ENCODE data around the gene ZNF275. TPM values are rescaled to one million over a fixed set of nuclear protein-coding genes. Genes with fewer than 3 reads are reported as not detected.

The ZNF275 gene
- total and polyA plus RNA-seq, 10 of the 15 experiments (the other 5 are each of a cell fraction or from before 2014, with no cell fraction given): 1.3 to 17.4 (median 6.2) TPM

DNA sequence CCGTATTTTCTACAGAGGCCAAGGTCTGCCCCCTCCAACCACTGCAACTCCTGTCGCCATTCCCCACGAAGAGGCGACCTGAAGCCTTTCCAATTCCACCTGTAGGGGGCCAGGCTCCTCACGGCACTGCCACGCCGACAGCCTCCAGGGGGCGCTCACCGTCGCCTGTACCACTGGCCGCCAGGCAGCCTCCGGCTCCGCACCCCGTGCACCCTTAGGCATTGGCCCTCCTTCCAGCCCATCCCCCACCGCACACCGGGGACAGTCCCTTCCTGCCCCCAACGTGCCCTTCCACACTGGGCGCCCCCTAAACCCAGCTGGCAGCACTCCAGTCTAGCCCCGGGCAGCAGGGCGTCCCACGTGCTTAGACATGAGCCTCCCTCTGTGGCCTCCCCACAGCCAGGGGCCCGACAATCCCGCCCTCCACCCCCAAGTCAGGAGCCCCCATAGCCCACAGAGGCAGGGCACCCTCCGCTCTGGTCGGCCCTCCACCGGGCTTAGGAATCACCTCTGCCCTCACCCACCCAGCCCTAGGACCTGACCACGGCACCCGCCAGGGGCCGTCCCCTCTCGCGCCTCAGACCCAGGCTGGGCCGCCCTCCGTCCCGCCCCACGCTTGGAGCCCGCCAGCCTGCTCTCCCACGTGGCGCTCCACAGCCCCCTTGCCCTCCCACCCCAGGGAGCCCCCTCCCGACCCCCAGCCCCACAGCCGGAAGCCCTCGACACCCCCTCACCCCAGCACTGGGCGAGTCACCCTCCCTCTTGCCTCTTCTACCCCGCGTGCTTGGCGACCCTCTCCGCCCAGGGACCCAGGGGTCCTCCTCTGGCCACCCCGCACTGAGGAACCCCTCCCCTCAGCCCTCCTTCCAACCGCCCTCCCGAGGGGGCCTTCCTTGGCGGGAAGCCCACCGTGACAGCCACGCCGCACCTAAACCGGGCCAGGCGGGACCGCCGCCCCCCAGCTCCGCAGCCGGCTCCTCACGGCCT, 66.5 kb downstream of the ZNF275 start (continued):
- TF ChIP-seq, protein P1, sequence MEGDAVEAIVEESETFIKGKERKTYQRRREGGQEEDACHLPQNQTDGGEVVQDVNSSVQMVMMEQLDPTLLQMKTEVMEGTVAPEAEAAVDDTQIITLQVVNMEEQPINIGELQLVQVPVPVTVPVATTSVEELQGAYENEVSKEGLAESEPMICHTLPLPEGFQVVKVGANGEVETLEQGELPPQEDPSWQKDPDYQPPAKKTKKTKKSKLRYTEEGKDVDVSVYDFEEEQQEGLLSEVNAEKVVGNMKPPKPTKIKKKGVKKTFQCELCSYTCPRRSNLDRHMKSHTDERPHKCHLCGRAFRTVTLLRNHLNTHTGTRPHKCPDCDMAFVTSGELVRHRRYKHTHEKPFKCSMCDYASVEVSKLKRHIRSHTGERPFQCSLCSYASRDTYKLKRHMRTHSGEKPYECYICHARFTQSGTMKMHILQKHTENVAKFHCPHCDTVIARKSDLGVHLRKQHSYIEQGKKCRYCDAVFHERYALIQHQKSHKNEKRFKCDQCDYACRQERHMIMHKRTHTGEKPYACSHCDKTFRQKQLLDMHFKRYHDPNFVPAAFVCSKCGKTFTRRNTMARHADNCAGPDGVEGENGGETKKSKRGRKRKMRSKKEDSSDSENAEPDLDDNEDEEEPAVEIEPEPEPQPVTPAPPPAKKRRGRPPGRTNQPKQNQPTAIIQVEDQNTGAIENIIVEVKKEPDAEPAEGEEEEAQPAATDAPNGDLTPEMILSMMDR (IDR thresholded peaks at IDR 0.05 in 2 of 3, conservative IDR thresholded peaks at IDR 0.05 in 1 of 3; ENCODE audit: control insufficient read depth in 2 of 3, extremely low read depth in 1 of 3, insufficient read depth in 1 of 3, low read depth in 3 of 3, low read length in 3 of 3): peak; percentile 81 to 97 (median 92)
- TF ChIP-seq, protein P2, sequence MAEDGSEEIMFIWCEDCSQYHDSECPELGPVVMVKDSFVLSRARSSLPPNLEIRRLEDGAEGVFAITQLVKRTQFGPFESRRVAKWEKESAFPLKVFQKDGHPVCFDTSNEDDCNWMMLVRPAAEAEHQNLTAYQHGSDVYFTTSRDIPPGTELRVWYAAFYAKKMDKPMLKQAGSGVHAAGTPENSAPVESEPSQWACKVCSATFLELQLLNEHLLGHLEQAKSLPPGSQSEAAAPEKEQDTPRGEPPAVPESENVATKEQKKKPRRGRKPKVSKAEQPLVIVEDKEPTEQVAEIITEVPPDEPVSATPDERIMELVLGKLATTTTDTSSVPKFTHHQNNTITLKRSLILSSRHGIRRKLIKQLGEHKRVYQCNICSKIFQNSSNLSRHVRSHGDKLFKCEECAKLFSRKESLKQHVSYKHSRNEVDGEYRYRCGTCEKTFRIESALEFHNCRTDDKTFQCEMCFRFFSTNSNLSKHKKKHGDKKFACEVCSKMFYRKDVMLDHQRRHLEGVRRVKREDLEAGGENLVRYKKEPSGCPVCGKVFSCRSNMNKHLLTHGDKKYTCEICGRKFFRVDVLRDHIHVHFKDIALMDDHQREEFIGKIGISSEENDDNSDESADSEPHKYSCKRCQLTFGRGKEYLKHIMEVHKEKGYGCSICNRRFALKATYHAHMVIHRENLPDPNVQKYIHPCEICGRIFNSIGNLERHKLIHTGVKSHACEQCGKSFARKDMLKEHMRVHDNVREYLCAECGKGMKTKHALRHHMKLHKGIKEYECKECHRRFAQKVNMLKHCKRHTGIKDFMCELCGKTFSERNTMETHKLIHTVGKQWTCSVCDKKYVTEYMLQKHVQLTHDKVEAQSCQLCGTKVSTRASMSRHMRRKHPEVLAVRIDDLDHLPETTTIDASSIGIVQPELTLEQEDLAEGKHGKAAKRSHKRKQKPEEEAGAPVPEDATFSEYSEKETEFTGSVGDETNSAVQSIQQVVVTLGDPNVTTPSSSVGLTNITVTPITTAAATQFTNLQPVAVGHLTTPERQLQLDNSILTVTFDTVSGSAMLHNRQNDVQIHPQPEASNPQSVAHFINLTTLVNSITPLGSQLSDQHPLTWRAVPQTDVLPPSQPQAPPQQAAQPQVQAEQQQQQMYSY (CRISPR knock-in tag; IDR thresholded peaks at IDR 0.05): no peak
- TF ChIP-seq SMC3 (IDR thresholded peaks at IDR 0.05; ENCODE audit: borderline replicate concordance, low read length) (peak; percentile 42; the same call in 1 of the 2 replicates), SMARCA5 (IDR thresholded peaks at IDR 0.05) (peak; percentile 78; the same call in 1 of the 2 replicates), LARP7 (IDR thresholded peaks at IDR 0.05) (0 out of 2 replicates have a peak, but pooled peaks have one; percentile 44)
